Effector CD8-positive, alpha-beta T cell (primary cell): ENCODE data around the gene HTR3E.

ENCODE experiments used
- DNase-seq: peaks from one replicate; lab custom pipeline; 2025; lab: John Stamatoyannopoulos, UW

The HTR3E gene

GRCh38 chr3:184156522-184156955 is 59.7 kb downstream of the HTR3E start:
- DNase-seq, result no peak
